G401 (cell line): ENCODE measurements around the gene PKIB. TPM values are rescaled to one million over a fixed set of nuclear protein-coding genes. Genes with fewer than 3 reads are reported as not detected.

Experiments used
- DNase-seq: peaks from one replicate; pipeline ENCODE4 v3.0.0-alpha.2; 2015; ENCODE audit warnings: low spot score
- in situ Hi-C: cut with HindIII; loops from 2 replicates; pipeline ENCODE4 v1.10.0; 2016; ENCODE audit warnings: low sequenced_read_pairs, mixed read lengths
- total RNA-seq: library from RNA; depleted of rRNA; stranded (reverse); fragments of >200 nt; shearing (Covaris generic); gene quantifications from 2 replicates; pipeline ENCODE4 v1.2.3, GENCODE V29; 2014

The PKIB gene
- total RNA-seq, 1 experiment from 2014 or later, result not detected

DNA sequence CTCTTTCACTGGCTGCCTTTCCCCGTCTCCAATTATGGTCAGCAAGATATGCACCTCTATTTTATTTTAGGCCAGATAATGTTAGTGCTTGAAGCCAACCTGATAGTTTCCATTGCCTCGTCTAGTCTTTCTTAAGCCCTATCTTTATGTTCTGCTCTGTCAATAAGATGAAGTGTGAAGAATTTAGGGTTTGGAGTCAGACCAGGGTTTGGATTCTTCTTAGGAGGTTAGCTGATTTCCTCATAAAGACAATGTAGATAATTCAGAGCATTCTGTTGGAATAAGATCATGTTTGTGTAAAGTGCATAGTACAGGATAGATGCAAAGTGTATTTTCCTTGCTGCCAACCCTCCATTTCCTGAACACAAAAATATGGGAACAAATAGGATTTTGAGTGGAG is 43.8 kb downstream of the PKIB start:
- in situ Hi-C loops, result no loop called here

GRCh38 chr6:122657601-122658000 is 47.4 kb downstream of the PKIB start:
- peak; percentile 32 for DNase-seq
- in situ Hi-C loops, result no loop called here

More for the DNA sequence above, 43.8 kb downstream of the PKIB start:
- no peak for DNase-seq

GRCh38 chr6:122660296-122660695 is 50.1 kb downstream of the PKIB start:
- DNase-seq, result no peak
- in situ Hi-C loops, result no loop called here

GRCh38 chr6:122663981-122664380 is 53.8 kb downstream of the PKIB start:
- in situ Hi-C loops, result no loop called here
- no peak for DNase-seq

DNA sequence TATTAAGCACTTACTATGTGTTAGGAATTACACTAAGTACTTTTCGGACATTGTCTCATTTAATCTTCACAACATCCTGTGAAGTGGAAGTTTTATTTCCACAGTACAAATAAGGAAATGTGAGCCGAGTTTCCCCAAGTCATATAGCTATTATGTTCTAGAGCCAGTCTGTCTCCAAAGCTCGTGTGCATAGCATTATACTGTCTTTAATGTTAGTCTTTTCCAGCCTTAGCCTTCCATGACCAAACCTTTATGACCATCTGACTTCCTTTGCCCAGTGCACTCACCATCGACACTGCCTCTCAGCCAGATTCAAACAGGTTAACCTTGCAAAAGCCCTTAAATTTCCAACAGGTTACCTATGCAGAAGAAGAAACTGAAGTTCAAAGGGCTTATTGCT is 55.7 kb downstream of the PKIB start:
- no peak for DNase-seq
- in situ Hi-C loops, result no loop called here

- in situ Hi-C loops, result no loop called here
These were observed 56.2 kb downstream of the PKIB start for GRCh38 chr6:122666418-122666817.

DNA sequence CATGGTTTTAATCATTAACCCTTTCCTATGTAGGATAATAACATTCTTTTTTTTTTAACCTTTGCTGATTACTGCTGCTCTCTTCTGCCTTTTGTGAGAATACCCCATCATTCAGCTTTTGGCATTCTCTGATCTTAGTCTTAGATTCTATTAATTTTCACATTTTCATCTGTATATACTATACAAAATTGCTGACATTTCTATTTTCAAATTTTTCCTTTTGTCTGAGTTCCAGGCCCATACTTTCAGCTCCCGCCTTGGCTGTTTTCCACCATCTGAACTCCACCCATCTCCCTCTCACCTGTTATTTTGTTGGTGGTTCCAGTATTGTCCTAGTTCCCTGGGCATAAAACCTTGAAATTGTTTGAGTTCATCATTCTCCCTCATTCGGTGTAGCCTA is 59.2 kb downstream of the PKIB start:
- no peak for DNase-seq
- in situ Hi-C loops, result no loop called here

More at GRCh38 chr6:122666418-122666817, 56.2 kb downstream of the PKIB start:
- no peak for DNase-seq

DNA sequence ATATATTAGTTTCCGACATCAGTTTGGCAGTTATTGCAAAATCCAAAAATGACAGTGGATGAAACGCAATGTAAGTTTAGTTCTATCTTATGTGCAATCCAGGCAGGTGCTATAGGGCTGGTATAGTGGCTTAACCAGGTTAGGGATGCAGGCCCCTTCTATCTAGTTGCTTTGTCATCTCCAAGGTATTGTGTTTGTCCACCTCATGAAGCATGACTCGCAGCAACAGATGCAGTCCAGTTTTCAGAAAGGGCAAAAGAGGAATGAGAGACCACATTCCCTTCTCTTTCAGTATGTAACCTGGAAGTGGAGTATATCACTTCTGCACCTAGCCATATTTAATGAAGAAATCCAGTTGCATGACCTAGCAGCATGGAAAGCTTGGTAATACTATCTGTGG is 59.7 kb downstream of the PKIB start:
- in situ Hi-C loops, result no loop called here
- no peak for DNase-seq

- in situ Hi-C loops, result no loop called here
- no peak for DNase-seq
These were observed 61.0 kb downstream of the PKIB start for GRCh38 chr6:122671251-122671650.

- DNase-seq, result no peak
- in situ Hi-C loops, result no loop called here
These were observed 63.2 kb downstream of the PKIB start for GRCh38 chr6:122673343-122673961.

DNA sequence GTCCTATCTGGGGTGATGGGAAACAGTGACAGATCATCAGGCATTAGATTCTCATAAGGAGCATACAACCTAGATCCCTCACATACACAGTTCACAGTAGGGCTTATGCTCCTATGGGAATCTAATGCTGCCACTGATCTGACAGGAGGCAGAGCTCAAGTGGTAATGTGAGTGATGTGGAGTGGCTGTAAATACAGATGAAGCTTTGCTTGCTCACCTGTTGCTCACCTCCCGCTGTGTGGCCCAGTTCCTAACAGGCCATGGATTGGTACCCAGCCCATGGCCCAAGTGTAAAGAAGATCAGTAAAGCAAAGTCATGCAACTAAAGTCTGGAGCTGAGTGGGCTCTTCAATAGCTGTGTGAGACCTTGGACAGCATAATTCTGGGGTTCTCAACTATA is 65.9 kb downstream of the PKIB start:
- in situ Hi-C loops, result no loop called here

GRCh38 chr6:122676688-122677087 is 66.5 kb downstream of the PKIB start:
- DNase-seq, result no peak
- in situ Hi-C loops, result no loop called here

More for the DNA sequence above, 65.9 kb downstream of the PKIB start:
- no peak for DNase-seq

- in situ Hi-C loops, result no loop called here
- DNase-seq, result no peak
These were observed 67.2 kb downstream of the PKIB start for GRCh38 chr6:122677406-122677805.

DNA sequence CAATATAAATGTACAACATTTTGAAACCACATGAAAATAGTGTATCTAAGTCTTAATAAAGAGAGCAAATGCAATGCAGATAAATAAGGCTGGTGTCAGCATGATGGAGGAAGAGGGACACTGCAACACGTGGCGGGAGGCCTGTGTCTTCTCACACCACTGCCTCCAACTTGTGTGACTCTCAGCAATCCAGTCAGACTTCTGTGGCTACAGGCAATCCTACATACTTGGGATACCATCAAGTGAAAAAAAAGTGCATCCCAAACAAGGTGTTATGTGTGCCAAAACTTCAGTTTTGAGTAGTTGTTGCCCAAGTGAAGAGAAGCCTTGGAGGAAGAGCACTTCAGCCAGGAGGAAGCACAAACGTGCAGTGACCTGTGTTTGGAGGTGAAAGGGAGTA is 68.6 kb downstream of the PKIB start:
- in situ Hi-C loops, result no loop called here
- no peak for DNase-seq

GRCh38 chr6:122681705-122682104 is 71.5 kb downstream of the PKIB start:
- in situ Hi-C loops, result no loop called here
- DNase-seq, result no peak

DNA sequence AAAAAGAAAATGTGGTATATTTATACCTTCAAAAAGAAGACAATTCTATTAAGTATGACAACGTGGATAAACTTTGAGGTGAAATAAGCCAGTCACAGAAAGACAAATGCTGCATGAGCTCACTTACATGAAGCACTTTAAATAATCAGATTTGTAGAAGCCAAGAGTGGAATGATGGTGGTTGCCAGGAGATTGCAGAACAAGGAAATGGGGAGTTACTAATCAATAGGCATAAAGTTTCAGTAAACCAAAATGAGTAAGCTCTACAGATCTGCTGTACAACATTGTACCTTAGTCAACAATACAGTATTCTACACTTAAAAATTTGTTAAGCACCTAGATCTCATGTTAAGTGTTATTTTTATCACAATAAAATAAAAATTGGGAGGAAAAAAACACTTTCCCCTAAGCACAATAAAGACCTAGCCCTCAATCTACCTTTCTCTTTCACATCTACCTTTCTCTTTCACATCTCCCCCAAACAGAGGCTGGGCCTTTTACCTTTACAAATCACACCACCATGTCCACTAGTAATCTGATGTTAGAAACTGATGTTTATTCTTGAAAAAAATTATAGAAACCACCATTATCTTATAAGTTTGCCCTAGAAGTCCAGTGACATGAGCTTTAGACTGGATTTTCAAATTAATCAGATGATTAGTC is 73.9 kb downstream of the PKIB start:
- in situ Hi-C loops, result no loop called here
- no peak for DNase-seq

DNA sequence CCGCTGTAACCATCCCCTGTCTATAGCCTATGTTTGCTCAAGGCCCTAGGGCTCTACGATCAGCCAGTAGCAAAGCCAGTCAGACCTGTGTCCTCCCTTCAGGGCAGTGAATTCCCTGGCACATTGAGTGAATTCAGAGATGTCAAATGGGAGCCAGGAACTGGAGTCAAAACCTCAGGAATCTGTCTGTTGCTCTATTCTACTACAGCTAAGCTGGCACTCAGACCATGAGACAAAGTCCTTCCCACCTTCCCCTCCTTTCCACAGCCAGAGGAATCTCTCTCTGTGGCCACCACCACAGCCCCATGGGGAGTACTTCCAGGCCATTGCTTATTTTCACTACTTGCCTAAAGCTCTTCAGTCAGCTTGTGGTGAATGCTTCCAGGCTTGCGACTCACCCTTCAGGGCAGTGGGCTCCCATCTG is 82.0 kb downstream of the PKIB start:
- no peak for DNase-seq
- in situ Hi-C loops, result no loop called here

DNA sequence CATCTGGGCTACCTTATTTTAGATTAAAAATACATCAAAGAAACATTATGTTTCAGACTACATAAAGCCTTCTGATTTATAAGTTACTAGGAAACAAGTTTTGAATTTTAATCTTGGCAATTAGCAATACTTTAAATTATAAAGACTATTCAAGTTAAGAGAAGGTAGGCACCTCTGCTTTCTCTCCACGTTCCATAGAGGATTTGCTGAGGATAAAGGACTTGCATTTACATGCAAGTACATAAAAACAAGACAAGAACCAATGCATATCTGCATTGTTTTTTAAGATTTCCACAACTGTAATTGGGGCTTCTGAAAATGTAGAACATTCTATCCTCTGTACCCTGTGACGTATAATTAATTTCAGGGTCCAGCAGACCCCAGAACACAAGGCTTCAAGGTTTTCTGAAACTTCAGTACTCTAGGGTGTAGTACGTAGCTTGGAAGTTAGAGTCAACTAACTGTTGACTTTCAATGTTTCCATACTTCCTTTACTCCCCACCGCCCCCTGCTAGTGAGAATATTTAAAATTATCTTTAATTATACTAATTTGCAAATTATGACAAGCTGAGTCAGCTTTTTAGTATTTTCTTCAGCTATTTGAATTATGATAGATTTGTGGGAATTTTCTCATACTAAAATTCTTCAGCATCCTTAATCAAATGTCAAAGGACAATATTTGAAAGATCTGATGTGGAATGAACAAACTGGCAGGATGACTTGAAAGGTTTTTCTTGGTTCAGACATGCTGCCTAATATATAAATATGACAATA is 82.8 kb downstream of the PKIB start:
- no peak for DNase-seq

GRCh38 chr6:122694075-122694474 is 83.9 kb downstream of the PKIB start:
- no peak for DNase-seq
- in situ Hi-C loops, result no loop called here

More for the DNA sequence above, 82.8 kb downstream of the PKIB start:
- in situ Hi-C loops, result no loop called here

DNA sequence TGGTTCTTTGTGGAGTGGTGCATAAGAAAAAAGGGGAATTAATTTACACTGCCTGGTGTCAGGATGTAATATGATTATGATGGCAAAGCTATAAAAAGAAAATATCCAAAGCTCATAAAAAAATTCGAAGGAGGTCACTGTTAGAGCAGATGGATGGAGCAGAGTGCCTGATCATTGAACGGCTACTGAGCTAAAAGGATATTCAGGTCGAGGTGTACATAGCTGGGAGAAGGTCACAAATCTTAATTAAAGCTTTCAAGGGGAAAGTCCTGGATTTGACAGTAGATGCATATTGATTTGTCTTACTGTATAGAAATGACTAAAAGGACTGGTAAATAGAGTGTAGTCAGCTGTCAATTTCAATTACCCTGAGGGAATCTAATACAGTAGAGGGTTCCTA is 84.4 kb downstream of the PKIB start:
- in situ Hi-C loops, result no loop called here
- DNase-seq, result peak; percentile 29
